HEK293T (cell line): Measurements from ENCODE around the gene RCC2.
"Not testable (repeated sequence)": the region's sequence is repeated elsewhere in the genome, so short reads cannot be mapped to it uniquely, and the experiment has no call there.

Experiments used
- CTCF ChIA-PET: fragments of 350-600 bp; formaldehyde crosslinking; extraction: SDS; loops from one replicate; lab custom pipeline; 2021; ENCODE audit warnings: antibody characterized with exemption, inconsistent platforms; lab: Yijun Ruan, JAX
- POLR2A ChIA-PET: fragments of 350-600 bp; formaldehyde crosslinking; extraction: SDS; loops from one replicate; lab custom pipeline; 2020; ENCODE audit warnings: antibody characterized with exemption, inconsistent platforms; lab: Yijun Ruan, JAX
- DNase-seq: peaks from one replicate; pipeline ENCODE4 v3.0.0; 2012; ENCODE audit warnings: mixed read lengths; ENCODE audit errors: extremely low spot score
- ARNT ChIP-seq: fragments of 450-650 bp; IDR thresholded peaks from 2 replicates; pipeline ENCODE4 v1.6.1; 2017; ENCODE audit warnings: mild to moderate bottlenecking
- BHLHE40 ChIP-seq: fragments of 450-650 bp; IDR thresholded peaks from 2 replicates; pipeline ENCODE4 v1.6.1; 2016; ENCODE audit warnings: mild to moderate bottlenecking, moderate library complexity, borderline replicate concordance
- CTBP1 ChIP-seq: fragments of 450-650 bp; IDR thresholded peaks from 2 replicates; pipeline ENCODE4 v1.6.1; 2016; ENCODE audit warnings: borderline replicate concordance
- ELF4 ChIP-seq: fragments of 450-650 bp; IDR thresholded peaks from 2 replicates; pipeline ENCODE4 v1.6.1; 2017; ENCODE audit warnings: antibody characterized with exemption
- FOXA1 ChIP-seq: fragments of 450-650 bp; IDR thresholded peaks from 2 replicates; pipeline ENCODE4 v1.6.1; 2016; ENCODE audit warnings: mild to moderate bottlenecking
- FOXK2 ChIP-seq: fragments of 450-650 bp; IDR thresholded peaks from 2 replicates; pipeline ENCODE4 v1.6.1; 2016; ENCODE audit warnings: mild to moderate bottlenecking
- FOXM1 ChIP-seq: fragments of 450-650 bp; IDR thresholded peaks from 2 replicates; pipeline ENCODE4 v1.6.1; 2017; ENCODE audit warnings: mild to moderate bottlenecking, borderline replicate concordance
- HDGF ChIP-seq: fragments of 450-650 bp; IDR thresholded peaks from 2 replicates; pipeline ENCODE4 v1.6.1; 2017; ENCODE audit warnings: antibody characterized with exemption, borderline replicate concordance
- L3MBTL2 ChIP-seq: fragments of 450-650 bp; conservative IDR thresholded peaks from 2 replicates; pipeline ENCODE4 v1.6.1; 2016; ENCODE audit warnings: mild to moderate bottlenecking
- LEF1 ChIP-seq: fragments of 450-650 bp; IDR thresholded peaks from 2 replicates; pipeline ENCODE4 v1.6.1; 2017; ENCODE audit warnings: mild to moderate bottlenecking, borderline replicate concordance
- NFRKB ChIP-seq: fragments of 450-650 bp; IDR thresholded peaks from 2 replicates; pipeline ENCODE4 v1.6.1; 2016; ENCODE audit warnings: mild to moderate bottlenecking, moderate library complexity
- PKNOX1 ChIP-seq: fragments of 450-650 bp; IDR thresholded peaks from 2 replicates; pipeline ENCODE4 v1.6.1; 2016
- SP1 ChIP-seq: fragments of 450-650 bp; IDR thresholded peaks from 2 replicates; pipeline ENCODE4 v1.6.1; 2017
- SUZ12 ChIP-seq: fragments of 450-650 bp; IDR thresholded peaks from 2 replicates; pipeline ENCODE4 v1.6.1; 2016; ENCODE audit warnings: mild to moderate bottlenecking
- TARDBP ChIP-seq: fragments of 450-650 bp; IDR thresholded peaks from 2 replicates; pipeline ENCODE4 v1.6.1; 2016
- ZNF384 ChIP-seq: fragments of 450-650 bp; IDR thresholded peaks from 2 replicates; pipeline ENCODE4 v1.6.1; 2016

RCC2 gene

GRCh38 chr1:17414022-17414421 is 25.5 kb downstream of the RCC2 start:
- DNase-seq = no peak
- POLR2A ChIA-PET = no interaction called here
- CTCF ChIA-PET = no interaction called here
- TF ChIP-seq HDGF (no peak), SUZ12 (no peak), ELF4 (no peak), NFRKB (no peak), LEF1 (no peak), TARDBP (no peak), ZNF384 (no peak), FOXK2 (no peak), FOXA1 (no peak), BHLHE40 (no peak)

DNA sequence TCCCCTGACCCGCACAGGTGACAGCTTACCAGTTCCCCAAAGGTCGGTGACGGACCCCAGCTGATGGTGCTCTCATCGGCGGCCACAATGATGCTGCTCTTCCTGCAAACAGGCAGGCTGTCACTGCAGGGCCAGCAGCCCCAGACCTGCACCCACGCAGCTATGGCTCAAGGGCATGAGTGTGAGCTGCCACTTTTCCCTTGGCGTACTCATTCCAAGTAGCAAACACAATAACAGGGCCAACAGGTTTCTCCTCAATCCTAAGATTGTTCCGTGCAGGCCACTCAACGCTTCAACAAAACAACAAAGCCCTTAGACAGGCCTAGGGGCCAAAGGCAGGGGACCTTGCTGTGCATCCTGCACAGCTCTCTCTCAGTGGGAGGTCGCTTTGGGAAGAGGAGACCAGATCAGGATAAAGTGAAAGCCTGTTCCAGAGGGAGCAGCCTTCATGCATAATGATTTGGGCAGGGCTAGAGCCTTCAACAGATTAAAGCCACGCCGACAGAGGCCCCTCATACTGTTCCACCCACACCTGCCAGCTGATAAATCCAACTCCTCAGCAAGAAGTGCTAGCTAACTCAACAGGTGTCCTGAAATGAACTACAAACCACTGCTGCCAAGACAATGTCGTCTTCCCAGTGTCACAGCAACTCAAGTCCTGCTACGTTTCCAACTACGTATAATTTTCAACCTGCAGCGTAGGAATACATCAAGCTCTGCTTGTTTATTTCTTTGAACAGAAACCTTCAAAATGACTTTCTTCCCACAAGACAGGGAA is 27.2 kb downstream of the RCC2 start:
- CTCF ChIA-PET = no interaction called here
- TF ChIP-seq ARNT = no peak
- TF ChIP-seq FOXA1 = no peak
- TF ChIP-seq TARDBP = no peak
- no peak for TF ChIP-seq SUZ12
- TF ChIP-seq FOXM1 = no peak
- no peak for TF ChIP-seq NFRKB
- TF ChIP-seq ELF4 = no peak
- no peak for TF ChIP-seq L3MBTL2
- no peak for TF ChIP-seq BHLHE40
- no peak for TF ChIP-seq FOXK2
- TF ChIP-seq SP1 = no peak
- no peak for TF ChIP-seq ZNF384
- no peak for TF ChIP-seq CTBP1
- TF ChIP-seq LEF1 = no peak
- TF ChIP-seq PKNOX1 = no peak
- POLR2A ChIA-PET = no interaction called here
- no peak for DNase-seq

DNA sequence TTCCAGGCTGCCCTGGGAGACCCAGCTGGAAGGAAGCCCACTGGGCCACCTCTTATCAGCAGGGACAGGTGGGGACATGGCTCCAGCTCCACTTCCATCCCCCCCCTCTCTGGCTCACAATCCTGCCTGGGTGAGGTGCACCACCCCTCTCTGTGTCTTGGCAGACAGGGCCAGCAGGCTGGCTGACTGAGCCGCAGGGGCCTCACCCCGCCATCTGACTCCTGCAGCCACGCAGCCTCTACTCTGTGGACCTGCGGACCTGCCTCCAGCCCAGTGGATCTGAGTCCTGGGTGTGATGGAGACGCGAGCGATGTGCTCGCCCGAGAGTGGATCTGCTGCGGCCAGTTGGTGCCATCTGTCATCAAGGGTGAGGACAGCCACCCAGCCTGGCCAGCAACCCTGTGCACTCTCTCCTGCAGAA is 30.1 kb downstream of the RCC2 start:
- CTCF ChIA-PET = no interaction called here
- no peak for TF ChIP-seq FOXM1
- no peak for TF ChIP-seq CTBP1
- no peak for TF ChIP-seq ELF4
- no peak for TF ChIP-seq SUZ12
- no peak for TF ChIP-seq HDGF
- no peak for TF ChIP-seq FOXA1
- no peak for TF ChIP-seq L3MBTL2
- no peak for TF ChIP-seq TARDBP
- TF ChIP-seq ZNF384 = no peak
- no peak for TF ChIP-seq PKNOX1
- POLR2A ChIA-PET = no interaction called here
- DNase-seq = no peak

DNA sequence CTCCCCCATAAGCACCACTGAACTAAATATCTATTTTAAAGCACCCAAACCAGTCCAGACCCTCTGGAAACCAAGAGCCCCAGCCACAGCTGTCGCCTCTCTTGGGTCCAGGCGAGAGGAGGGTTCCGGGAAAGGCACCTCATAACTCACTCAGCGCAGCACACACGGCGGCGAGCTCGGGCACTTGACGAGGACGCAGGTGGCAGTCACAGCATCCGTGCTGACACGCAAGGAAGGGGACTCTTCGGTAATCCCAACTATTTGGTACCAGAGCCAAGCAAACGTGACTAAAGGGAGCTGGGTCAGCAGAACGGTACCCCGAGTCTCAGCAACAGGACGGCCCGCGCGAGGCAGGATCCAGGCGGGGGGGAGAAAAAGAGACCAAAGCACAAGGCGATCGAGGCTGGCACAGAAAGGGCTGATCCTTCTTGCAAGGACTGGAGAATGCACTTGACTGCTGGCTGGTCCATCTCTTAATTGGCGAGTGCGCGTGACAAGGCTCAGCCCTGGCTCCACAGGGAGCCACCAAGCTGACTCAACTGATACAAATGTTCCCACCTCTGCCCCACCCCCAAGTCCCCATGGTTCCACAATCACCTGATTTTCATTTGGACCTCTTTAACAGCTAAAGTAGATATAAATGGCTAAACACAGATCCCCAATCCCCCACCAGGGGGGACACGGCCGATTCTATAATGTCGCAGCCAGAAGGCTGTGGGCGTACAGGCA is 31.5 kb downstream of the RCC2 start:
- CTCF ChIA-PET = interaction anchor here (0.6 to 1.2 kb wide), 2 partner anchors 182 to 458 kb away, joined by 3 to 5 read pairs; no protein-coding TSS in a partner anchor
- POLR2A ChIA-PET, DNase-seq: not testable (repeated sequence)

GRCh38 chr1:17406760-17407475 is 32.6 kb downstream of the RCC2 start:
- CTCF ChIA-PET = interaction anchor here (0.6 to 1.2 kb wide), 3 partner anchors 18 to 457 kb away, joined by 3 to 5 read pairs (median 3); no protein-coding TSS in a partner anchor
- DNase-seq, POLR2A ChIA-PET: not testable (repeated sequence)

GRCh38 chr1:17405898-17406759 is 33.3 kb downstream of the RCC2 start:
- POLR2A ChIA-PET = no interaction called here
- peak; percentile 77 for DNase-seq
- CTCF ChIA-PET = interaction anchor here (1.2 kb wide), 1 partner anchor 17 kb away, joined by 3 read pairs; no protein-coding TSS in a partner anchor
- no peak for TF ChIP-seq SUZ12
- no peak for TF ChIP-seq HDGF
- no peak for TF ChIP-seq NFRKB
- no peak for TF ChIP-seq TARDBP
- TF ChIP-seq PKNOX1 = no peak
- TF ChIP-seq L3MBTL2 = no peak
- no peak for TF ChIP-seq FOXK2
- no peak for TF ChIP-seq ZNF384
- no peak for TF ChIP-seq ARNT
- TF ChIP-seq FOXA1 = no peak
- no peak for TF ChIP-seq FOXM1
- TF ChIP-seq SP1 = no peak
- no peak for TF ChIP-seq BHLHE40
- TF ChIP-seq CTBP1 = no peak
